Ramos (cell line): ENCODE results near the gene CDC42BPA.

Source experiments
- in situ Hi-C: fragments of 300-500 bp; cut with MboI; formaldehyde crosslinking; loops from one replicate; pipeline ENCODE4 v1.14.3; 2022; ENCODE audit warnings: low sequenced_read_pairs; ENCODE audit not compliant: unreplicated experiment

CDC42BPA gene

GRCh38 chr1:227223171-227223806 is 95.0 kb downstream of the CDC42BPA start:
- in situ Hi-C loops: no loop called here

- in situ Hi-C loops: no loop called here
These were observed 98.5 kb downstream of the CDC42BPA start for GRCh38 chr1:227219715-227220292.

GRCh38 chr1:227218870-227219573 is 99.3 kb downstream of the CDC42BPA start:
- in situ Hi-C loops: no loop called here

- in situ Hi-C loops: no loop called here
These were observed 102.3 kb downstream of the CDC42BPA start for GRCh38 chr1:227215863-227216510.

GRCh38 chr1:227214207-227214606 is 104.1 kb downstream of the CDC42BPA start:
- in situ Hi-C loops: no loop called here

GRCh38 chr1:227213426-227213825 is 104.9 kb downstream of the CDC42BPA start:
- in situ Hi-C loops: no loop called here

GRCh38 chr1:227212164-227212563 is 106.1 kb downstream of the CDC42BPA start:
- in situ Hi-C loops: no loop called here

GRCh38 chr1:227210604-227211003 is 107.7 kb downstream of the CDC42BPA start:
- in situ Hi-C loops: no loop called here

GRCh38 chr1:227197064-227197463 is 121.2 kb downstream of the CDC42BPA start:
- in situ Hi-C loops: no loop called here

- in situ Hi-C loops: no loop called here
These were observed 126.1 kb downstream of the CDC42BPA start for GRCh38 chr1:227192163-227192562.

- in situ Hi-C loops: no loop called here
These were observed 126.7 kb downstream of the CDC42BPA start for GRCh38 chr1:227191607-227192006.

GRCh38 chr1:227190321-227190720 is 128.0 kb downstream of the CDC42BPA start:
- in situ Hi-C loops: no loop called here

GRCh38 chr1:227185291-227185690 is 133.0 kb downstream of the CDC42BPA start:
- in situ Hi-C loops: no loop called here

- in situ Hi-C loops: no loop called here
These were observed 136.3 kb downstream of the CDC42BPA start for GRCh38 chr1:227182012-227182411.

GRCh38 chr1:227175611-227176010 is 142.7 kb downstream of the CDC42BPA start:
- in situ Hi-C loops: no loop called here

GRCh38 chr1:227174164-227174563 is 144.1 kb downstream of the CDC42BPA start:
- in situ Hi-C loops: no loop called here

GRCh38 chr1:227170361-227171166 is 147.7 kb downstream of the CDC42BPA start:
- in situ Hi-C loops: no loop called here

GRCh38 chr1:227169343-227169742 is 148.9 kb downstream of the CDC42BPA start:
- in situ Hi-C loops: no loop called here

- in situ Hi-C loops: no loop called here
These were observed 150.8 kb downstream of the CDC42BPA start for GRCh38 chr1:227167276-227168101.
